HG03095 (cell line): ENCODE results near the gene COL4A6.

Experiments
- ATAC-seq: cut with Tn5 transposase; IDR thresholded peaks from one replicate; pipeline ENCODE4 v1.9.1; 2021; ENCODE audit warnings: moderate library complexity; ENCODE audit not compliant: unreplicated experiment

Gene COL4A6

GRCh38 chrX:108219949-108220601 is 218.1 kb downstream of the COL4A6 start:
- no peak for ATAC-seq

GRCh38 chrX:108217876-108218275 is 220.3 kb downstream of the COL4A6 start:
- no peak for ATAC-seq

GRCh38 chrX:108216919-108217571 is 221.2 kb downstream of the COL4A6 start:
- no peak for ATAC-seq

GRCh38 chrX:108216405-108216804 is 221.8 kb downstream of the COL4A6 start:
- no peak for ATAC-seq

- ATAC-seq = no peak
These were observed 226.9 kb downstream of the COL4A6 start for GRCh38 chrX:108211301-108211700.

GRCh38 chrX:108209006-108209554 is 229.1 kb downstream of the COL4A6 start:
- ATAC-seq = no peak

- no peak for ATAC-seq
These were observed 234.7 kb downstream of the COL4A6 start for GRCh38 chrX:108203540-108203939.

- no peak for ATAC-seq
These were observed 238.5 kb downstream of the COL4A6 start for GRCh38 chrX:108199691-108200090.

- no peak for ATAC-seq
These were observed 239.2 kb downstream of the COL4A6 start for GRCh38 chrX:108199041-108199440.

- ATAC-seq = no peak
These were observed 239.8 kb downstream of the COL4A6 start for GRCh38 chrX:108198420-108198819.

GRCh38 chrX:108186811-108187210 is 251.4 kb downstream of the COL4A6 start:
- no peak for ATAC-seq

GRCh38 chrX:108178143-108178498 is 260.1 kb downstream of the COL4A6 start:
- no peak for ATAC-seq

GRCh38 chrX:108177351-108178142 is 260.7 kb downstream of the COL4A6 start:
- no peak for ATAC-seq

GRCh38 chrX:108173874-108174273 is 264.3 kb downstream of the COL4A6 start:
- ATAC-seq = no peak

GRCh38 chrX:108171671-108172070 is 266.6 kb downstream of the COL4A6 start:
- ATAC-seq = no peak

- no peak for ATAC-seq
These were observed 268.5 kb downstream of the COL4A6 start for GRCh38 chrX:108169768-108170167.

GRCh38 chrX:108168961-108169740 is 269.1 kb downstream of the COL4A6 start:
- ATAC-seq = no peak

- ATAC-seq = no peak
These were observed 270.9 kb downstream of the COL4A6 start for GRCh38 chrX:108167211-108167872.

- no peak for ATAC-seq
These were observed 272.7 kb downstream of the COL4A6 start for GRCh38 chrX:108165383-108166111.
